Muscle of arm (tissue), 14 donors: ENCODE measurements around the gene HRG. TPM values are rescaled to one million over a fixed set of nuclear protein-coding genes. Genes with fewer than 3 reads are reported as not detected.
"Not testable (repeated sequence)": the region's sequence is repeated elsewhere in the genome, so short reads cannot be mapped to it uniquely, and the experiment has no call there.

Source experiments
- DNase-seq: peaks from one replicate; pipeline ENCODE4 v3.0.0-alpha.2; 2013
- long read RNA-seq, 11 donors: transcript quantifications; one replicate each; lab custom pipeline, GENCODE V29; 2026
- polyA plus RNA-seq, 12 donors: library from polyadenylated mRNA; unstranded; fragments of 120-200 nt; gene quantifications; one replicate each; pipeline ENCODE4 v1.2.1, GENCODE V29; 2013; ENCODE audit not compliant: insufficient read length in 12 of 12

The HRG gene, protein sequence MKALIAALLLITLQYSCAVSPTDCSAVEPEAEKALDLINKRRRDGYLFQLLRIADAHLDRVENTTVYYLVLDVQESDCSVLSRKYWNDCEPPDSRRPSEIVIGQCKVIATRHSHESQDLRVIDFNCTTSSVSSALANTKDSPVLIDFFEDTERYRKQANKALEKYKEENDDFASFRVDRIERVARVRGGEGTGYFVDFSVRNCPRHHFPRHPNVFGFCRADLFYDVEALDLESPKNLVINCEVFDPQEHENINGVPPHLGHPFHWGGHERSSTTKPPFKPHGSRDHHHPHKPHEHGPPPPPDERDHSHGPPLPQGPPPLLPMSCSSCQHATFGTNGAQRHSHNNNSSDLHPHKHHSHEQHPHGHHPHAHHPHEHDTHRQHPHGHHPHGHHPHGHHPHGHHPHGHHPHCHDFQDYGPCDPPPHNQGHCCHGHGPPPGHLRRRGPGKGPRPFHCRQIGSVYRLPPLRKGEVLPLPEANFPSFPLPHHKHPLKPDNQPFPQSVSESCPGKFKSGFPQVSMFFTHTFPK
- polyA plus RNA-seq = 1 to 10 TPM in 1 of 12 donors, under 1 TPM in 5, not detected in 6; 0.04 to 2.7 (median 0.19) TPM
- long read RNA-seq, donor 1 = 0 reads
- long read RNA-seq, donor 2 = 0 reads
- long read RNA-seq, donor 3 = 0 reads
- long read RNA-seq, donor 4 = 0 reads
- long read RNA-seq, donor 5 = 0 reads
- long read RNA-seq, donor 6 = 0 reads
- long read RNA-seq, donor 7 = 0 reads
- long read RNA-seq, donor 8 = 0 reads
- long read RNA-seq, donor 9 = 0 reads
- long read RNA-seq, donor 10 = 0 reads
- long read RNA-seq, donor 11 = 0 reads

GRCh38 chr3:186665625-186666188, at the start of gene HRG:
HRG (plus strand) TSS chr3:186666014; CDS start chr3:186666032, 18 bp downstream.
- no peak for DNase-seq

DNA sequence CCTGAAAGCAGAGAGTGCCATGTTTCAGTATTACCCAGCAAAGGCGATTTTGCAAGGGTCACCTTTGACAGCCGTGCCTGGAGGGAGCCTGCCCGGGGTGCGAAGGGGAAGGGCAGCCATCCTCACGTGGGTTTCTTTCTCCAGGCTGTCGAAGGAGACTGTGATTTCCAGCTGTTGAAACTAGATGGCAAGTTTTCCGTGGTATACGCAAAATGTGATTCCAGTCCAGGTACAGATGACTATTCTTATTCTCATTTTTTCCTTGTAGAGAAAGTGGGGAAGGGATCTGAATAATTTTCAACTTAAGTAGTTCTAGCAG, 49.6 kb upstream of the HRG start:
- no peak for DNase-seq

- DNase-seq = peak; percentile 45
Observed at GRCh38 chr3:186617036-186617946, 48.5 kb upstream of the HRG start.

- no peak for DNase-seq
Observed at GRCh38 chr3:186618318-186618938, 47.4 kb upstream of the HRG start.

- no peak for DNase-seq
Observed at GRCh38 chr3:186619787-186620212, 46.0 kb upstream of the HRG start.

- DNase-seq = no peak
Observed at GRCh38 chr3:186620213-186621092, 45.4 kb upstream of the HRG start.

DNA sequence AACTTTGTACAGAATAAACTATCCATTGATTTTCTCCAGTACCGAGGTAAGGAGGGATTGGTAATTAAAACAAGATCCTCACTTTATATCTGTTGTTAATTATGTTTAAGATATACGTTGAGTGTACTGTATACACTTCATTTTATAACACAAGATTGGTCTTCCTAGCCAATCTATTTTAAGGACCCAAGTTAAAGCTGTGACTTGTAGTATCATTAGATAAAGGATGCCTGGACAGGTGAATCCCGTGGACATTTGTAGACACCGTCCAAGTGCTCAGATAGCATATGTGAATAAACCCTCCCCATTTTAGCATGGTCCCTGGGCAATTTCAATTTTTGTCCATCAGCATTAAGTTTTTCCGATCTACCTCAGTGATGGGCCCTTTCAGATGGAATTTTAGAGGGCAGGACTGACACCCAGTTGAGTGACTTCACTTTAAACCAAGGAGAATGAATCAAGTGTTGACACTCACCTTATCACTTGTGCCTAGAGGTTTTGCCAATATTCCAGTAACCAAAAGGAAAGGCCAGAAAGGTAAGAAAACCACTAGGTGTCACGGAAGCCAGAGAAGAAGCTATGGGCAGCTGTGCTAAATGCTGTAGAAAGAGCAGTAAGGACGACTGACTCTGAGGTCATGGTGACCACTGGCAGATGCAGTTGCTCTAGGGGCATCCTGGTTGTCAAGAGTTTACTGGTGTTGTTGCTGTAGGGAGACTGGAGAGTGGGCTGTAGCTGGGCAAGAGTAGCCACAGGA, 43.7 kb upstream of the HRG start:
- no peak for DNase-seq

GRCh38 chr3:186622651-186623310, 43.0 kb upstream of the HRG start:
- DNase-seq = no peak

DNA sequence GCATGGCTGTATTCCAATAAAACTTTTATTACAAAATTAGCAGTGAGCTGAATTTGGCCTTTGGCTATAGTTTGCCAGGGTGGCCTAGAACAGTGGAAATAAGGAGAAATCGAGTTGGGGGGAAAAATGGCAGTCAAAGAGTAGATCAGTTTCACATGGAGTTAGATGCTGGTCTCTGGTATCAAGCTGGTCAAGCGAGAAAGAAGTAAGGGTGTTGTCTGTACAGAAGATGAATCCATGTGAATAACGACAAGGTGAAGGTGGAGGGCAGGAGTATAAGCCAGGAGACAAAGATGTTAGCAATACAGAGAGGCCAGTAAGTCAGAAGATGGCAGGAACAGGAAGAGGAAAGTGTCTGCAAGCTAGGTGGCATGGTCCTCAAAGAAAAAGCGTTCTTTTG, 41.2 kb upstream of the HRG start:
- no peak for DNase-seq

GRCh38 chr3:186625600-186626042, 40.2 kb upstream of the HRG start:
- DNase-seq = no peak

- no peak for DNase-seq
Observed at GRCh38 chr3:186626254-186626847, 39.5 kb upstream of the HRG start.

DNA sequence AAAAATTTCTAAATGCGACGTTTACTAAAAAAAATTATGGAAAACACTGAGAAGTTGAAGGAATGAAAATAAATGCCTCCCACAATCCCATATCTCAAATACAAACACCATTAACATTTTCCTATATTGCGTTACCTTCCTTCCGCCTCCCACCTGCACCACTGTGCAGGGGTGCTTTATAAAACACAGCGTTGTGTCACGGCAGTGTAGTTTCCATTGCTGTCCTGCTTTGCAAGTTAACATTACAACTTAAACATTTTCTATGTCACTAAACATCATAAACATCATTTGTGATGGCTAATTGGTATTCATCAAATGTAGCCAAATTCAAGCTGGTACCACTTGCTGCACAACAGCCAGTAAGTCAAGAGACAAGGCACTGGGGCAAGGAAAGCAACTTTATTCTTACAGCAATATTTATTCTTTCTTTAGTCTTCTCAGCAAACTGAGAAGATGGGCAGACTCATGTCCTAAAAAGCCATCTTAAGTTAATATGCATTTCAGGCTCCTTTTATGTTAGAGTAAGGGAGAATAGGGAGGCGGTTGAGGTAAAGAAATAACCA, 37.9 kb upstream of the HRG start:
- DNase-seq = no peak

GRCh38 chr3:186628756-186629155, 37.1 kb upstream of the HRG start:
- no peak for DNase-seq

- no peak for DNase-seq
Observed at GRCh38 chr3:186630950-186631641, 34.7 kb upstream of the HRG start.

GRCh38 chr3:186633481-186633880, 32.3 kb upstream of the HRG start:
- no peak for DNase-seq

DNA sequence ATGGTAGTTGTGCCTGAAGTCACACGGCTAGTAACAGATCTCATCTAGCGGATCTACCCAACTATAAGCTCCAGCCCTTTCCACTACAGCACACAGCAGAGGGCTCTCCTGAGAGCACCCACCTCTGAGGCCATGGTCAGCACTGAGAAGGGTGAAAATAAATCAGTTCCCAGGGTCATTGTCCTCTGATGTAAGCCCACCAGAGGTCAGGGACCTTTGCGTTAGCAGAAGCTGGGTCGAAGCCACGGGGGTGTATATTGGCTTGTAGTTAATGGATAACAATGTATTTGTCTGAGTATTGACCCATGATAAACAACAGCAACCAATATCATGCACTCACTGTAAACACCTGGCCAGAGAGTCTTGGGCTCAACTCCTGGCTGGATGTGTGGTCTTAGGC, 31.6 kb upstream of the HRG start:
- not testable (repeated sequence) for DNase-seq

GRCh38 chr3:186635532-186635931, 30.3 kb upstream of the HRG start:
- DNase-seq = no peak
